Astrocyte of the hippocampus (primary cell): Measurements from ENCODE around the gene TBC1D8.
"Not testable (repeated sequence)": the region's sequence is repeated elsewhere in the genome, so short reads cannot be mapped to it uniquely, and the experiment has no call there.

Source experiments
- DNase-seq: peaks from one replicate; pipeline ENCODE4 v3.0.0; 2011; ENCODE audit warnings: low read depth, low spot score

Gene TBC1D8

DNA sequence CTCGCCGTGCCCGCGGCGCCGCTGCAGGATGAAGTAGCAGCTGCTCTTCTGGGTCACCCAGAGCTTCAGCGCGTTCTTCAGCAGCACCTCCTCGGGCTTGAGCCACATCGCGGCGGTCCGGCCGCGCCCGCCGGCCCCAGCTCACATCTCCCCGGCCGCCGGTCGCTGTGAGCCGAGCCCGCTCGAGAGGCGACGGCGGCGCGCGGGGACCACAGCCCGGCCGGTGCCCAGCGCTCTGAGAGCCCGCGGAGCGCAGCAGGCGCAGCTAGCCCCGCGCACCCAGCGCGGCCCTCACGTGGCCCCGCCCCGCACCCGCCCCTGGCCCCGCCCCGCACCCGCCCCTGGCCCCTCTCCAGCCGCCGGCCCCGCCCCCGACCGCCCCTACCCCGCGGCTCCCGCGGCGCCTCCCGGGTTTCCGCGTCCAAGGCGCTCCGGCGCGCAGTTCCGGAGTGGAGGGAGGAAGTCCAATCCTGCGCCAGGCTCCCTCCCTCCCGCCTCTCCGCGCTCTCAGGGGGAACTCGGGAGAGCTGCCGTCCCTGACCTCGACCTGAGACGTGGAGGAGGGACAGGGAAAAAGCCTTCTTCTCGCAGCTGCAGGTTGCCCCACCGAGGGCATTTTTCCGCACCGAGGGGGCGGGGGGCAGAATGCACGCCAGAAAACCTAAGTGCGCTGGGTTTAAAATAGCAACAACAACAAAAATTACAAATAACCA, at the start of gene TBC1D8:
TBC1D8 (minus strand) TSS at position 237 of the 713 bp plus-strand sequence; CDS start at position 108, 129 bp downstream.
- peak; percentile 91 for DNase-seq

DNA sequence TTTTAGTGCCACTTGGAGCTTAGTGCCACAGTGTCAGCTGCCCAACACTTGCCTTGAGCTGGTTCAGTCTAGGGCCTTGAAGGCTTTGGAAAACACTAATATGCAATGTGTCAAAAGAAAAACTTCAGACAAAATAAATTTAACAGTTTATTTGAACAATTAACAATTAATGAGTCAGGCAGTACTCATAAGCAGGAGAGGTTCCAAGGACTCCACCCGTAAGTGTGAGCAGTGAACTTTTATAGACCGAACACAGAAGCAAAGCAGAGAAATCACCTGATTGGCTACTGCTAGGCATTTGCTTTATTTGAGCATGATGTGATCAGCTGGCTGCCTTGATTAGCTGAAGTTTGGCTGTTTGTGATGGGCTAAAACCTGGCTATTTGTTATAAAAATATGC, 49.5 kb upstream of the TBC1D8 start:
- DNase-seq: no peak

GRCh38 chr2:101199251-101199791, 48.1 kb upstream of the TBC1D8 start:
- DNase-seq: no peak

DNA sequence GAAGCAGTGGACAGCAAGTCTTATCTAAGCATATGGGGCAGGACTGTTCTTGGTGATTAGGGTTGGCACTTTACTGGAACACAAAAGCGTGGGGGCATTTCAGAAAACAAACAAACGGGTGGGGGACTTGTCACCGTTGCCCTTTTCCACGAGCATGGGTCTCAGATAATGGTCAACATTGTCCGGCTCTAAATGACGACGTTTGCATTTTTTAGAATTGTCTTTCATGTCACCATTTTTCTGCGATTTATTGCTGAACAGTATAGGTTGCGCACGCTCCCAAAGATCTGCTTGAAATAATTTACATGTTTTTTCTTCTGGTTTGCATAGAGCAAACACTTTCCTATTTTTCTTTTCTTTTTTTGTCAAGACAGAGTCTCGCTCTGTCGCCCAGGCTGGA, 46.6 kb upstream of the TBC1D8 start:
- no peak for DNase-seq

DNA sequence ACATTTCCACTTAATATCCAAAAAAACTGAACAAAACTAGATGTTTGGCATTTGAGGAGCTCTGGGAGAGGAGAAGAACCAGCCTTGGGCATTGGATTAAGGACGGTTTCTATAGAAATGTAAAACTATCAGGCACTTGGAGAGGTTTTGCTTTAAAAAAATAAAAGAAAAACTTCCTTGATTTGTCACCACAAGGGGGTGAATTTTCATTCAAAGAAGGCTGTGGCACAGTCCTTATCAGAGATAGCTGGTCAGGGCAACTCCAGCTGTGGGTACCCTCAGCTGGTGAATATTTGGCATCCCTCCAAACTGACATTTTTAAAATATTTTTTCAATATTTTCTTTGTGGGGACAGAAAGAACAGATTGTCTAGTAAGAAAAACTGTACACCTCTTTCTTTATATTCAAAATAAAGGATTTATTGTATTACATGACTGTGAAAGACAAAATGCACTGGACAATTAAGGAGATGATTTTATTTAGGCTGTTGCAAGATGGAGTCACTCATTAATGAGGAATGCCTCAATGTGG, 46.1 kb upstream of the TBC1D8 start:
- DNase-seq: no peak

DNA sequence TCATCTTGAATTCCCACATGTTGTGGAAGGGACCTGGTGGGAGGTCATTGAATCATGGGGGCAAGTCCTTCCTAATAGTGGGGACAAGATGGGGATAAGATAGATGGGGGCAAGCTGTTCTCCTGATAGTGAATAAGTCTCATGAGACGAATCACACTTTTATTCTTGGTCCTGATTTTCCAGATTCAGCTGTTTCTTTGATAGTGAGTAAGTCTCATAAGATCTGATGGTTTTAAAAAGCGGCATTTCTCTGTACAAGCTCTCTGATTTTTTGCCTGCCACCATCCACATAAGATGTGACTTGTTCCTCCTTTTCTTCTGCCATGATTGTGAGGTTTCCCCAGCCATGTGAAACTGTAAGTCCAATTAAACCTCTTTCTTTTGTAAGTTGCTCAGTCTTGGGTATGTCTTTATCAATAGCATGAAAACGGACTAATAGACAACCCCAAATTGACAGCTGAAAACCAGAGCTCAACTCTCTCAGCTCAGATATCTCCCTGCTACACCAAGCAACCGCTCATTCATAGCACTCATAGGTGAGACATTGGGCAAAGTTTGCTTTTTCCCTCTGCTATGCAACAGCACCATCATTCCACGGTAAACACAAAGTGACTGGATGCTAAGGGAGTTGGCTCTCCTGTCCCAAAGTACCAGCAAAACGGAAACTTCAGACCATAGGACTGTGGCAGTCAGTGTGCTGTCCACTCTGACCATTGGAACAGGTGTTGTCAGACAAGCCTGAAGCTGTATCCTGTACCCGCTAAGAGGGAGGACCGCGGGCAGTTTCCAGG, 44.9 kb upstream of the TBC1D8 start:
- no peak for DNase-seq

DNA sequence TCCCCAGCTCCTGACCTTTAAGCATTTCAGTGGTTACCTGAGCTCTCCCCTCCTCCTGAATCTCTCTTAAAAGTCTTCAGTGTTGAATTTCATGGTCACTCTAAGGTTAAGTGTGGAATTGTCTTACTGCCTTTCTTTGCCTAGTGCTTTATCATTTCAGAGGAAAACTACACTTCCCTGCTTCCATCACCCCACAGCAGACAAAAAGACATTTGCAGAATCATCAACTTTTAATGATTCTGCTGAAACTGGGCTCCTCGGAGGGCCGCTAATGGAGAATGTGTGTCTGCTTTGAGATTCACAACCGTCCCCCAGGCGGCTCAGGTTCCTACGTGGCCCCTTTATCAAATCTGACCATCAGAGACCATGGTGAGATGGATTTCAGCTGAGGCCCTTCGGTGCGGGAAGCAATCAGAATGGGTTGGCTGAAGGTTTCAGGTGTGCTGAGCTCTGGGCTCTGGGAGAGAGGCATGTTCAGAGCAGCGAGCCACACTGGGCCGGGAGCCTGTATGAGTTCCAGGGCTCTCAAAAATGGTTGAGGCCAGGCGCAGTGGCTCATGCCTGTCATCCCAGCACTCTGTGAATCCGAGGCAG, 41.9 kb upstream of the TBC1D8 start:
- no peak for DNase-seq

DNA sequence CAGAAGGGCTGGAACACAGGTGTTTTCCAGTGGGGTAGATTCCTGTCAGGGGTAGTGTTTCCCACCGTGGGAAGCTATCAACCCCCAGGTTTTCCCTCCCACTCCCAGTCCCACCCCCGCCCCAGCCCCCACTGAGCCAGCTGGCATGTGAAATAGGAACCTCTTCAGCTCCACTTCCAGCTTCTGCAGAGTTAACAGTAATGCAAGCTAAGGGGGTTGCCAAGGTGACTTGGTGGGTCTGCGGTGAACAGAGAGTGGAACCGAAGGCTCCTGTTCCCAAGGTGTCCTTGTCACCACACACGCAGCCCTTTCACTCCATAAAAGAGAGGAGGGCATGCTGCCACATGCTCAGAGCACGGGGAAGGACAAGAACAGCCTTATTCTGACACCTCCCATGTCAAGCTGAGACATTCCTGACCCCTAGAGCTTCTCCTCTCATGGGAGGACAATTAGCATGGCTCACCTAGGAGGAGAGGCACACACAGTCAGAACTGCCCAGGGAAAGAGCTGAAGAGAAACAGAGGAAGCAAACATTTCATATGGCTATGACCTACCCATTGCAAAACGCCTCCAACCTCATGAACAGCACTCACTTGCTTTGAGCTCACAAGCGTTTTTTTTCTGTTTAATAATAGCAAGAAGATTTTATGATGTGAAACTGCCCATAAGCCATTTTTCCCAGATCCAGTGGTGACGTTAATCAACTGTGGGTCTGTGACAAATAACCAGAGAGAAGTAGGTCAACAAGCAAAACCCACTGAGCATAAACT, 39.8 kb upstream of the TBC1D8 start:
- no peak for DNase-seq

DNA sequence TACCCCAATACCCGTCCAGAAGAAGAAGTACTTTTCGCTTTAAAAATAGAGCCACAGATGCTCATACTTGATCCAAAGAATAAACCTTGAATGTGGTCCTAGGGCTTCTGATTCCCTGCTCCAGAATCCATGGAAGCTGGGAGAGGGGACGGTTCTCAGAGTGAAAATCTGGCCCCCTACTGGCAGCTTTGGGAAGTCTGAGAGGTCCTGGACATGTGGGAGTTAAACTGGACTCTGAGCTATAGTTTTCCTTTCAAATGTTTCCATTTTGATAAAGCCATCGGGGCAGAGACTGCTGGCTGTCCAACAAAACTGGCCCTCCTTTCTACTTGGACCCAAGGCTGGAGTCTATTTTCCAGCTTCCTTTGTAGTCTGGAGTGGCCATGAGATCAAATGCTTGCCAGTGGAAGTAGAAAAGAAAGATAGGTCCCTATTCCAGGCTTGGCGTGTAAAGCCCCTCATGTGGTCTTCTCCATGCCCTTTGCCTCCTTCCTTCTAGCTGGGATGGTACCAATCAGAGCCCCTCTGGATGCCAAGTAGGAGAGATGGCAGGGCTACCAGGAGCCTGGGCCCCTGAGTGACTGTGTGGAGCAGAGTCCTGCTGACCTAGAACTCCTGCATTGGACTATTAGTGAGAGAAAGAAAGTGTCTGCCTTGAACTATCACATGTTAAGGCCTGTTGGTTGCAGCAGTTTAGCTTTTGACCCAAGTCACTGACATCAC, 37.7 kb upstream of the TBC1D8 start:
- peak; percentile 58 for DNase-seq

DNA sequence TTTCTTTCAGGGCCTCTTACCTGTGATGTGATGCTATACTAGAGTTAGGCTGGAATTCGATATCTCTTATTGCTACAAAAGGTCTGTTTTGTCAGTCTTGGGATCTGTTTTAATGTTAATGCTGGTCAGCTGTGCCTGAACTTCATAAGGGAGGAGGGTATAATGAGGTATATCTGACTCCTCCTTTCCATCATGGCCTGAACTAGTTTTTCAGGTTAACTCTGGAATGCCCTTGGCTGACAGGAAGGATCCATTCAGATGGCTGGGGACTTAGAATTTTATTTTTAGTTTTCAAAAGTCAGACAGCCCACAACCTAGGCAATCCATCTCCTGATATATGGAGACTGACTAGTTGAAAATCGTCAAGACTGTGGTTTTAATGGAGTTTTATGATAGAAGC, 35.9 kb upstream of the TBC1D8 start:
- DNase-seq: no peak

DNA sequence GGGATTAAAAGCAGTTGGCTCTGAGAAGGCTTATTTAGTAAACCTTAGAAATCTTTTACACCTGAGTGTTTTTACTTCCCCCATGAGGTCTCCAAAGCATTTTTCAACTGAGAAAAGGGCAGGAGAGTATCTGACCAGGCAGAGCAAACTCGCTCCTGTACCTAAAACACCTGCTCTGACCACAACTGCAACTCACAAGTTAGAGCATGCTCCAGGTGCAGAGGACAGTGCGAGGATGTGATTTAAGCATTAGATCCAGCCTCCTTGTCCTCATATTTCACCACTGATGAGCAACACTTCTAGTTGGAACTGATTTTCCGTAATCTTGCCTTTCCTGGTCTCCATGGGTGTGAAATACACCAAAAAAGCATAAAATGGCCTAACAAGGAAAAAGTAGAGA, 34.5 kb upstream of the TBC1D8 start:
- DNase-seq: no peak

GRCh38 chr2:101185085-101185484, 33.9 kb upstream of the TBC1D8 start:
- no peak for DNase-seq

DNA sequence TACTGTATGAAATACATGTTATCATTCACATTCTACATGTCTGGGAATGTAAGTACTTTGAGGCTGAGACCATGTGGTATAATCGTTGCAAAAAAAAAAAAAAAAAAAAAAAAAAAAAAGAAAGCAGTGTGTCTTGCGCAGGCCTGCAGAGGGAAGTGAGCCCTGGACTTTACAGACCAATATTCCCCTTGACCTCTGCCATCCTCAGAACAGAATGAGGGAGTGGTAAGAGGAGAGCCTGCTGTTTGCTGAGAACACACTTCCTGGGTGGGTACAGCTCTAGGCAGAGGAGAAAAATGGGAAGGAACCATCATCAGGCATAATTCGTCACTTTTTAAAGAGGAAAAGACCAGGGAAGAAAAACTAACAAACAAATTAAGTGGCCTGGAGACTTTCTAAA, 28.8 kb upstream of the TBC1D8 start:
- DNase-seq: no peak

DNA sequence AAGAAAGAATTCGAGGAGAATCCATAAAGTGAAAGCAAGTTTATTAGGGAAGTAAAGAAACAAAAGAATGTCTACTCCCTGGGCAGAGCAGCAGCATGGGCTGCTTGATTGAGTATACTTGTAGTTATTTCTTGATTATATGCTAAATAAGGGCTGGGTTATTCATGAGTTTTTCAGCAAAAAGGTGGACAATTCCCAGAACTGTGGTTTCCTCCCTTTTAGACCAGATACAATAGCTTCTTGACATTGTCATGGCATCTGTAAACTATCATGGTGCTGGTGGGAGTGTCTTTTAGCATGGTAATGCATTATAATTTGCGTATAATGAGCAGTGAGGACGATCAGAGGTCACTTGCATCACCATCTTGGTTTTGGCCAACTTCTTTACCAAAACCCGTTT, 25.6 kb upstream of the TBC1D8 start:
- no peak for DNase-seq

- DNase-seq: peak; percentile 33
These were observed 24.8 kb upstream of the TBC1D8 start for GRCh38 chr2:101175991-101176390.

GRCh38 chr2:101173707-101174295, 22.6 kb upstream of the TBC1D8 start:
- no peak for DNase-seq

GRCh38 chr2:101169822-101170221, 18.6 kb upstream of the TBC1D8 start:
- not testable (repeated sequence) for DNase-seq

GRCh38 chr2:101168706-101169105, 17.5 kb upstream of the TBC1D8 start:
- DNase-seq: no peak

- not testable (repeated sequence) for DNase-seq
These were observed 16.4 kb upstream of the TBC1D8 start for GRCh38 chr2:101167532-101167931.

GRCh38 chr2:101164021-101164420, 12.8 kb upstream of the TBC1D8 start:
- no peak for DNase-seq
